Measurements from ENCODE around the gene CHP2. TPM values are rescaled to one million over a fixed set of nuclear protein-coding genes. Genes with fewer than 3 reads are reported as not detected.

Gene CHP2
- total RNA-seq = 0.64 TPM

DNA sequence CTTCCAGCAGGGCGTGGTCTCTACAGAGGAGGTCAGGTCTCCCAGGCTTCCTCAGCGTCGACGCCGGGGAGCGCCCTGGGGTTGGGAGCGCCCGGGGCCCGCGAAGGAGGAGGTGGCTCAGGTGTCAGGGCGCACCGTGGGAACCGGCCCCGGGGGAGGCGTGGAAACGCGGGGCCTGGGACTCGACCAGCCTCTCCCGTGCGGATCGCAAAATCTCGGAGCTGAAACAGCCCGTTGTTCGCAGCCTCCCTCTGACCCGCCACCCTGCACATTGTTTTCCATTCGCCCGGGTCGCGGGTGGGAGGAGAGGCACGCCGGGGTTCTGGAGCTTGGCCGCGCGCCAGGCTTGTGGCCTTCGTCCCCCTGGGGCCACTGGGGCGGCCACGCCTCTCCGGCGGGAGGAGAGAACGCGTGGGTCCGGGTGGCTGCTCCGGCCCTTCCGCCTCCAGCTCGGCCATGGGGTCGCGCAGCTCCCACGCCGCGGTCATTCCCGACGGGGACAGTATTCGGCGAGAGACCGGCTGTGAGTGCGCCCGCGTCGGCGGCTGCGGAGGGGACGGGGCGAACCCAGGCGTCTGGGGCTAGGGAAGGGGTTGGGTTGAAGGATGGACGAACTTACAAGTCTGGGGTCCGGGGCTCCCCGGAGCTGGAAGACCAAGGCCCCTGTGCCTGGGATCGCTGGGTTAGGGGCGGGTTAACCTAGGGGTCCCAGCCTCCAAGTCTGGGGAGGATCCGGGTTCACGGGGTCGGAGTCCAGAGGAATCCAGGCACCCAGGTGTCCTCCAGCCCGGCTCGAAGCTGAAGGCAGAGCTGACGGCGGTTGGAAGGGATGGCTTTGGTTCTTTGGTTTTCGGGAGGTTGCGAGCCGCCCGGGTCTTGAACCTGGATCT lies at the start of gene CHP2:
TSS of gene CHP2 (plus strand) at position 433 of the 890 bp plus-strand sequence. CDS start at position 457, 24 bp downstream.

DNA sequence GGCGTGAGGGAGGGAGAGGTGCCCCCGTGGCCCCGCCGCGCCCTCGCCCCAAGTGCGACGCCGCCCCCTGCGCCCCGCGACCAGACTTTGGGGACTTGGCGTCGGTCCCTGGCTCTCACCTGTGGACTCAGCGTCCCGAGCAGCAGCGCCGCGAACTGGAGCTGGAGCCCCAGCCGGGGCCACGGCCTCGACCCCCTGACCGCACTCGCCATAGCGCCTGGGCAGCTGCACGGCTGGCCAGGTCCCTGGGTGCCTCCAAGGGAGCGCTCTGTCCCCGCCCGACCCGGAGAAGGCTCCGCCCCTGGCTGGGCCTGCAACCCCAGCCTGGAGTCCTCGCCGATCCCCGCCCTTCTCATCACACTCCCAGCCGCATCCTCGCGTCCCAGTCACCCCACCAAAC lies 41.9 kb upstream of the CHP2 start, which contains the start of gene ERN2:
TSS of gene ERN2 (minus strand) at position 247 of the 400 bp plus-strand sequence. CDS start at position 212, 35 bp downstream.

Other genes with a start within 250 kb of the CHP2 start
- gene GGA2, start 244.5 kb upstream of the CHP2 start, total RNA-seq = 60.0 TPM
- 53.1 TPM for gene EARS2, start 197.7 kb upstream of the CHP2 start, total RNA-seq
- 139 TPM for gene UBFD1, start 197.3 kb upstream of the CHP2 start, total RNA-seq
- 132 TPM for gene NDUFAB1, start 158.7 kb upstream of the CHP2 start, total RNA-seq
- 7.9 TPM for gene PALB2, start 113.7 kb upstream of the CHP2 start, total RNA-seq
- gene DCTN5, start 113.6 kb upstream of the CHP2 start, total RNA-seq = 34.2 TPM
- gene PLK1, start 76.1 kb upstream of the CHP2 start, total RNA-seq = 15.7 TPM
- gene ERN2, start 41.8 kb upstream of the CHP2 start, total RNA-seq = 0.53 TPM
- 10.4 TPM for gene PRKCB, start 81.0 kb downstream of the CHP2 start, total RNA-seq